Dedifferentiated amniotic fluid mesenchymal stem cell (primary cell): ENCODE data around the gene CERS4.
"Not testable (repeated sequence)": the region's sequence is repeated elsewhere in the genome, so short reads cannot be mapped to it uniquely, and the experiment has no call there.

Experiments used
- DNase-seq: peaks from one replicate; pipeline ENCODE4 v3.0.0-alpha.2; 2016; ENCODE audit errors: extremely low spot score

Gene CERS4

DNA sequence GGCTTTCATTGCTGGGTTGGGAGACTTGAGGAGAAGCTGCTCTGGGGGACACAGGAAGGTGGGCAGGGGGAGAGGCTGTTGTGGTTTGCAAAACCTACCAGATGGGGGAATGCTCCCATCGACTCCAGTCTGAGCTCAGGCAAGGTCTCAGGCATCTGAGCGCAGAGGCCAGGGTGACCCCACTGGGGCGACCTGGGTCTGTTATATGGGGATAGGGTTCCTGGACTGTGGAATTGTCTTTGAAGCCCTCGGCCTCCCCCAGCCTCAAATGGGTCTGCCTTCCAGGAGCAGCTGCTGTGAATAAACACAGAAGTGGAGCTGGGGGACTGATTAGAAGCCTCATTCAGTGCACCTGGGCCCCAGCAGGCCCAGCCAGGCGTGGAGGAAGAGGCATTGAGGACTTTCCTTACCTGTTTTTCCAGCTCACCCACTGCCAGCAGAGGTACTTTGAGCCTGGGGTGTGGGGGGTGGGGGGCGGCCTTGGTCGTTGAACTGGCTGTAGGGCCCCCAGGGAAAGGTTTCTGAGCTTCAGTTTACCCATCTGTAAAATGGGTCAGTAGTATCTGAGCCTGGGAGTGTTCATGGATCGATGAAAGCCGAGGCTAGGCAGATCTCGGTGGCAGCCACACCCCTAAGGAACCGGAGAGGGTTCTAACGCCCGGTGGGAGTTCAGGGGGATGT lies 1.4 kb downstream of the CERS4 start:
- DNase-seq, result no peak

DNA sequence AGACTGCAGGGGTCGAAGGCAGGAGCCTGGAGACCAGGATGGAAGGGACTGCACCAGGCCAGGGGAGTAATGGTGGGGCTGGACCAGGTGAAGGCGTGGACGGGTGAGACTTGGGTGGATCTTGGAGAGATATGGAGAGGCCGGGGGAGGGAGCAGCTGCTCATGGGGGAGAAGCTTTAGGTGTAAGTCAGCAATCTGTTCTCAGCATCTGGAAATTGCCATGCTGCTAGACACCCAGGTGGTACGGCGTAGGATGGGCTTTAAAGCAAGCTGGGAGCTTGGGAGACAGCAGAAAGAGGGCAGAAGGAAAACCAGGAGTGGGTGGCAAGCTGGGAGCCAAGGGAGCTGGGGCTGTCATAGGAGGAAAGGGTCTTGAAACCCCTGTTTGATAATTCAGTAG lies 3.0 kb downstream of the CERS4 start:
- no peak for DNase-seq

DNA sequence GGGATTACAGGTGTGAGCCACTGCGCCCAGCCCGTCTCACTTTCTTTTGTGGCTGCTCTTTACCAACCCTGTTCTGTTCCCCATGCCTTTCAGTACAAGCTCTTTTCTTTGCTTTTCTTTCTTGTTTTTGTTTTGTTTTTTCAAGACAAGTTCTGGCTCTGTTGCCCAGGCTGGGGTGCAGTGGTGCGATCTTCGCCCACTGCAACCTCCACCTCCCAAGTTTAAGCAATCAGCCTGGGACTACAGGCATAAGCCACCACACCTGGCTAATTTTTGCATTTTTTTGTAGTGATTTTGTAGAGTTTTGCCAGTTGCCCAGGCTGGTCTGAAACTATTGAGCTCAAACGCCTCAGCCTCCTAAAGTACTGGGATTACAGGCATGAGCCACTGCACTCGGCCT lies 3.7 kb downstream of the CERS4 start:
- DNase-seq, result no peak

- DNase-seq, result no peak
These were observed 4.9 kb downstream of the CERS4 start for GRCh38 chr19:8213827-8214672.

DNA sequence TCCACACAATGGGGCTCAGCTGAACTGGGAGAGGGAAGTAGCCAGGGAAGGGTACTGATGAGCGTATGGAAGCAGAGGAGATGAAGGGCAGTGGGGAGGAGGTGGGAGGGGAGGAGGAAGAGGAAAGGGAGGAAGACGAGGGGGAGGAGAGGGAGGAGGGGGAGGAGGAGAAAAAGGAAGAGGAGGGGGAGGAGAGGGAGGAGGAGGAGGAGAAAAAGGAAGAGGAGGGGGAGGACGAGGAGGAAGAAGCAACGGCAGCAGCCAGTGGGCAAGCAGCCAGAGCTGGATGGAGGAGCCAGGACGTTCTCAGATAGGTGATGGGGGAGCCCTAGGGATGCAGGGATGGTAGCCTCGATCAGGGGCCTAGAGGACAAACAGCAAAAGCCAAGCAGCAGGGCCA lies 5.6 kb downstream of the CERS4 start:
- DNase-seq, result no peak

DNA sequence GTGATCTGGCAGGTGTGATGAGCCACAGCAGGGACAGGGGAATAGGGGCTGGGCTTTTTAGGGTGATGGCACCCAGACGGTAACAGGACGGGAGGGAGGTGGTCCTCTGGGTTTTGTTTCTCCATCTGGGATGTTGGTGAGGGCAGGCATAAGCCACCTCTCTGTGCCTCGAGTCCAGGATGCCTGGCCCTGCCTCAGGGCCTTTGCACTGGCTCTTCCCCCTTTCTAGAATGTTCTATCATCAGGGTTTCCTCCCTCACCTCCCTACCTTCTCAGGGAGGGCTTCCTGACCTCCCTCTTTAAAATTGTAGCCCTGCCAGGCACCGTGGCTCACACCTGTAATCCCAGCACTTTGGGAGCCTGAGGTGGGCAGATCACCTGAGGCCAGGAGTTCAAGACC lies 6.6 kb downstream of the CERS4 start:
- no peak for DNase-seq

DNA sequence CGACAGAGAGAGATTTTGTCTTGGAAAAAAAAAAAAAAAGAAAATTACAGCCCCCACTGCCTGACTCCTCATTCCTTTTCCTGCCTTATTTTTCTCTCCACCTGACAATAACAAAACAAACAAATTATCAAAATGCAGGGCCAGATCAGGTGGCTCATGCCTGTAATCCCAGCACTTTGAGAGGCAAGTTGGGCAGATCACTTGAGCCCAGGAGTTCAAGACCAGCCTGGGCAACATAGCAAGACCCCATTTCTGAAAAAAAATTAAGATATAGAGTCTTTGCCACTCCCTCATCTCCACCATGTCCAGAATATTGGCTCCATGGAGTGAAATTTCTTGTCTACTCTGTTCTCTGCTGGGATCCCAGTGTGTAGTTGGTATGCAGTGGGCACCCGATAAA lies 7.2 kb downstream of the CERS4 start:
- no peak for DNase-seq

DNA sequence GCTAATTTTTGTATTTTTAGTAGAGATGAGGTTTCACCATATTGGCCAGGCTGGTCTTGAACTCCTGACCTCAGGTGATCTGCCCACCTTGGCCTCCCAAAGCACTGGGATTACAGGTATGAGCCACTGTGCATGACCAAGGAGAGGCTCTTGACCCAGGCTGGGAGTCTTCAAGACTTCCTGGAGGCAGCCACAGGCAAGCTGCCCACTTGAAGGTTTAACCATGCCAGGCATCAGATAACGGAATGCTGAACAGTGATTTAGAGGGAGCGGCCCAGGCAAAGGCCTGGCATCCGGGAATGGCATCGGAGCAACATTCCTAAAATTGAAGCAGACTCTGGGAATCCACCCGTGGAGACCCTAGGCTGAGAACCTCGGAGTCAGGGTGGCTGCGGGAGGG lies 9.0 kb downstream of the CERS4 start:
- not testable (repeated sequence) for DNase-seq

DNA sequence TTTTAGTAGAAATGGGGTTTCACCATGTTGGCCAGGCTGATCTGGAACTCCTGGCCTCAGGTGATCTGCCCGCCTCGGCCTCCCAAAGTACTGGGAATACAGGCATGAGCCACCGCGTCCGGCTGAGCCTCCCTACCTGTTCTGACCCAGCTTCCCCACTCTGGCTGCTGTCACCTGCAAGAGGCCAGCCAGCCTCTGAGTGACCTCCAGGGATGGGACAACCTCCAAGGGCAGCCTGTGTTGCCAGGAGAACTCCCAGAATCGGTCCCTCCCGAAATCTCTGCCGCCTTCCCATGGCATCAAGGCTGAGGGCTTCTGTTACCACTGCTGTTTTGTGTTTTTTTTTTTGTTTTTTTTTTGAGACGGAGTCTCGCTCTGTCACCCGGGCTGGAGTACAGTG lies 11.3 kb downstream of the CERS4 start:
- no peak for DNase-seq

GRCh38 chr19:8221161-8221560 lies 12.0 kb downstream of the CERS4 start:
- no peak for DNase-seq

GRCh38 chr19:8223442-8223841 lies 14.3 kb downstream of the CERS4 start:
- DNase-seq, result not testable (repeated sequence)

- DNase-seq, result no peak
These were observed 15.4 kb downstream of the CERS4 start for GRCh38 chr19:8224394-8225145.

- DNase-seq, result no peak
These were observed 22.0 kb downstream of the CERS4 start for GRCh38 chr19:8231073-8231604.

- no peak for DNase-seq
These were observed 24.2 kb downstream of the CERS4 start for GRCh38 chr19:8233370-8233769.

DNA sequence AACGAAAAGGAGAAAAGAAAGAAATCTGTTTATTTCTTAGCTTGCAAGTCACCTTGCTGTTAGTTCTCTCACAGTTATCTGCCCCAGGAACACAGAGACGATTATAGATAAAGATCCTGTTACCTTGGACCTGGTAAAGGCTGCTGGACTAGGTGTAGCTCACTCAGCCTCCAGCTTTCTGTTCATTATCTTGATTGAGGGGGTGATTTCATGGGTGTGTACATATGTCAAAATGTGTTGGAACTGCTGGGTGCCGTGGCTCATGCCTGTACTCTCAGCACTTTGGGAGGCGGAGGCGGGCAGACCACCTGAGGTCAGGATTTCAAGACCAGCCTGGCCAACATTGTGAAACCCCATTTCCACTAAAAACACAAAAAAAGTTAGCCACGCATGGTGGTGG lies 27.9 kb downstream of the CERS4 start:
- no peak for DNase-seq

DNA sequence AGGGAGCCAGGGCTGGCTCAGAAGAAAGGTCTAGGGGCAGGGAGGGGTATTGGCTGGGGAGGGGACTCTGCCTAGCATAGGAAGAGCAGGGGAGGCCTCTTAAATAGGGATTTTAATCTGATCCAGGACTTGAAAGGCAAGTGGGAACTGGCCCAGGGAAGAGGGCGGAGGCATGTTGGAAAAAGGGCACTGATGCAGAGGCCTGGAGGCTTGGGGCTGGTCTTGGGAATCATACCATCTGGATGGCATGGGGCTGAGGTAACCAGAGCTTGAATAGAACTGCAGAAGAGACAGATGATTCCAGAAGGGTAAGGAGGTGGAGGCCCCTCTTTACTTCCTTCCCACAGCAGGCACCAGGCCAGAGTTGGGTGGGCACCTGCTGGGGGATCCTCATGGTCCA lies 29.1 kb downstream of the CERS4 start:
- no peak for DNase-seq

GRCh38 chr19:8239528-8240273 lies 30.5 kb downstream of the CERS4 start:
- no peak for DNase-seq

- DNase-seq, result peak; percentile 66
These were observed 31.4 kb downstream of the CERS4 start for GRCh38 chr19:8240274-8241229.

DNA sequence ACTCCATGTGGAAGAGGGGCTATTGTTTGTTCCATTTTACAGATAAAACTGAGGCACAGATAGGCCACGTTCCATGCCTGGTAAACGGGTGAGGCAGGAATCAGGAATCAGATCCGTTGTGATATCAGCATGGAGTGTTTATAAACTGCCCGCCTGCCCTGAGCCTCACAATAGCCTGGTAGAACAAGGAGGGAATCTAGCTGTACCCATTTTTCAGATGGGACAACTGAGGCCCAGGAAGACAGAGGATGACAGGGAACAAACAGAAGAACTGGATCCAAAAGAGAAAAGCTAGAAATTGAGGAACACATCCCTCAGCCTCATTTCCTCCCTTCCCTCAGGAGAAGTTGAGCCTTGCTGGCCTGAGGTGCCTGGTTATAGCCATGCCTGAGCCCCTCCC lies 32.5 kb downstream of the CERS4 start:
- no peak for DNase-seq

DNA sequence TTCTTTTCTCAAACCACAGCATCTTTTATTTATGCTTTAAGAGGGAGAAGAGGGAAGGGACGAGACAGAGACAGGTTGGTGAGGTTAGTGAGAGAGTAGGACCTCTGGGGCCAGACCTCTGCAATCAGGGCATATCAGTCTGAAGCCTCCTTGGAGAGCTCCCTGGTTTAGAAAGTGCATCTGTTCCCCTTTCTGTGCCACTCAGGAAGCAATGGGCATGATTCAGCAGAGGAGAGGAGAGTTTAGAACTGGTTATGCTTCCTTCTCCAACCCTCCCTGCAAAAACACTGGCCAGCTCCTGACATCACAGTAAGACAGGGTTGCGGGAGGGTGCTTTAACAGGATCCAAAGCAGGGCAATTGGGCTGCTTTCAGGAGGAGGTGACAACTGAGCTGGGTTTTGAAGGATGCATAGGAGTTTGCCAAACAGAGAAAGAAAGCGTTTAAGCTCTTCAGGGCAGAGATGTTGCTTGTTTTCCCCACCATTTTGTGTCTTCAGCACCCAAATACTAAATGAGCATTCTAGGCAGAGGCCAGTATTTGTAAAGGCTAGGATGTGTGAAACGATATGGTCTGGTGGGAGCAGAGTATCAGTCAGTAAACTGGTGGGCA lies 33.1 kb downstream of the CERS4 start:
- DNase-seq, result no peak
